Measurements from ENCODE around the gene TCF12.
"Not testable (repeated sequence)": the region's sequence is repeated elsewhere in the genome, so short reads cannot be mapped to it uniquely, and the experiment has no call there.

Gene TCF12

DNA sequence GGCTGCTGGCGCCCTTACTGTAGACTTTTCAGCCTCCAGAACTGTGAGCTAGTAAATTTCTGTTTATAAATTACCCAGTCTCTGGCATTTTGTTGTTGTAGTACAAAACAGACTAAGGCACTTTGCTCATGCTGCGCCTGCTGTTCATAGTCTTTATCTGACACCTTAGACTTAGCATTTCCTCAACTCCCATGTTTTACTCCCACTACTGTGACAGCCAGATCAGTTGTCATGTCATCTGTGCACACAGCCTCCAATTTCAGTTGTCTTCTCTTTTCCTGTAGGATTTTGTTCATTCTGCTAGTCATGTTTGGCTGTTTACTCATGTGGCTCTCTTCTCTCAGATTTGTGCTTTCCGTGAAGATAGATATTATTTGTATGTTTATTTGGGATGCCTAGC is 62.0 kb downstream of the TCF12 start:
- DNase-seq, result no peak

DNA sequence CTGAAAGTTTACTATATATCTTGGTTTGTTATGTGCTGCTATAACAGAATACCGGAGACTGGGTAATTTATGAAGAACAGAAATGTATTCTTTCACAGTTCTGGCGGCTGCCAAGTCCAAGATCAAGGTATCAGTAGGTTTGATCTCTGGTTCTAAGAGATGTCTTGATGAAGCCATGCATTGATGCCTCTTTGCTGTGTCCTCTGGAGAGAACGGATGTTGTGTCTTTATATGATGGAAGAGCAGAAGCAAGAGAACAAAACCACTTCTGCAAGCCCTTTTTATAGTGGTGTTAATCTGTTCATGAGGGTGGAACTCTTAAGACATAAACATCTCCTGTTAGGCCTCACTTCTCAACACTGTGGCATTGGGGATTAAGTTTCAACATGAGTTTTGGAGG is 62.7 kb downstream of the TCF12 start:
- no peak for DNase-seq

DNA sequence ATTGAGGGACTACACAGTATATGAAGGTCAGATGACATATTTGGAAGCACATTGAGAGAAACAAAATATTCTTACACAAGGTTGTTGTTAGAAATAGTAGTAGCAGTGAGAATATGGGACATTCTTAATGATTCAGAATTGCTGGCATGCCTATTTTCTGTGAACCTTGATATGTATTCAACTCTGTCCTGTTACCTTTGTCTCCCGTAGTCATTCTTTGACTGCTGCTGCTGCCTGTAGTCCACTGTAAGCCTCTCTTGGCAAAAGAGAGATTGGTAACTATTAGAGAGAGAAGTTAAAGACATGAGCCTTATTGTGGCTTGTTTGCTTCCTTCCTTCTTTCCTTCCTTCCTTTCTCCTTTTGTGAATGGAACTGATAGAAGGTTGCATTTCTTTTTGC is 64.5 kb downstream of the TCF12 start:
- DNase-seq, result no peak

DNA sequence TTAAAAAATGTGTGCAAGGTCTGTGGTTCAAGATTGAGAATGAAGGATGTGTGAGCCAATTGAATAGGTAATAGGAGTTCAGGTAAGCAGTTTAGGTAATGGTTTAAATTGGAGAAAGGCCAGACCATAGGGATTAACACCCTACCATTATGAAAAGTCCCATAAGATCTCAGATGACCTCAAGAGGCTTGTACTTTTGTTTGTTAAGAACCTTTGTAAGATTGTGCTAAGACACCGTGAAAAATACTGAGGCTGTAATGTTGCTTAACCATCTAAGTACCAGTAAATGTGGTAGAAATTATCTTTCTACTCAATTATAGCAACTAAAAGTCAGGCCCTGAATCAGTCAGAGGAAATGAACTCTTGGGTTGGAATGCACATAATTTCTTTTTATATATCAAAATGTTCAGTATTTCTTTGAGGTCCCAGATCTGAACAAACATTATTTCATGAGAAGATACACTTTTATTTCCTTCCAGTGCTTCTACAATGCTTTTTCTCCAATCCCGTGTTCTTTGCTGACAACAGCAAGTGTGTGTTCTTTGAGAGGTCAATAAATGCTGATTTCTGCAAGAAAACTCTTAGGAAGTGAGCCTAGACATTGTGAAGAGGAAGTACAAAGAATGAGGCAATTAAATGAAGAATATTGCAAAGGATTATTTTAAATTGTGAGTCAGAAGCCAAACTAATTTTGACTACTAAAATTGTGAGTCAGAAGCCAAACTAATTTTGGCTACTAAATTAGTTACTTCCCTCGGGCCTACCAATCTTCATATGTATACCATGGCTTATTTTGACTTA is 66.4 kb downstream of the TCF12 start:
- DNase-seq, result no peak

DNA sequence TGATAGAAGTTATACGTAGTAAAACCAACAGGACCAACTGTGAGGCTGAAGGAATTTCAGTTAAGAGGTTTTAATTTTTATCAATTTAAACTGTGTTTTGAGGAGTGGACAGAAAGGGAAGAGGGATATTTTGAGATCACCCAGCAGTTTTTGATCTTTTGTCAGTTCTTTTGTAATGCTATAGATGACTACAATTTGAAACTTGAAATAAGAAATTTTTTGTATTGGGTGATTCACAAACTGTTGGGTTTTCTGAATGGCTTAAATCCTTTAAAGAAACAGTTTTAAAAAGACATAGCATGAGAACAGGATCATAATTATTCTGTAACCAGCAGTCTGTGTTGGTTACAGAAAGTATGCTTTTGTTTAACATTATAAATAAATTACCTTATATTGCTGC is 67.4 kb downstream of the TCF12 start:
- DNase-seq, result no peak

DNA sequence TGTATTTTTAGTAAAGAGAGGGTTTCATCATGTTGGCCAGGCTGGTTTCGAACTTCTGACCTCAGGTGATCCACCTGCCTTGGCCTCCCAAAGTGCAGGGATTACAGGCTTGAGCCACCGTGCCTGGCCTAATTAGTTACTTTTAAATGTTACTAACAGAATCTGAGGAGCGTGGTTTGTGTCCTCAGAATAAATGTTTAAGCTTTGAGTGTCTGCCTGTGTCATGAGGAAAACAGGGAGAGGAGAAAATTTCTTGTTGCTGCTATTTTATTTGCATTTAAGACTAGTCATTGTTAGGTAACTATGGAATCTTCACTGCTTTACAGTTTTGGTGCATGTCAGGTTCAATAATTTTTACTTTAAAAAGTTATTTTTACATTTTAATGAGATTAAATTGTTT is 68.8 kb downstream of the TCF12 start:
- no peak for DNase-seq

DNA sequence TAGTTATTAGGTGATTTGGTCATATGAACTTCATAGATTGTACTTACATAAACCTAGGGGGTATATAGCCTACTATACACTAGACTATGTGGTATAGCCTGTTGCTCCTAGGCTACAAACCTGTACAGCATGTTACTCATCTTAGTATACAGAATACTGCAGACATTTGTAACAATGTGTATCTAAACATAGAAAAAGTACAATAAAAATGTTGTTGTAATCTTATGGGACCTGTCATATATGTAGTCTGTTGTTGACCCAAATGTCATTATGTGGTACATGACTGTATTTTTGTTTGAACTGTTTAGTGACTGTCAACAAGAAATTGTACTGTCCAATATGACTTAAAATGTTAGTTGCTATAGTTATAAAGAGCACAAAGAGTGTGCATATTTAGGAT is 69.8 kb downstream of the TCF12 start:
- DNase-seq, result no peak

DNA sequence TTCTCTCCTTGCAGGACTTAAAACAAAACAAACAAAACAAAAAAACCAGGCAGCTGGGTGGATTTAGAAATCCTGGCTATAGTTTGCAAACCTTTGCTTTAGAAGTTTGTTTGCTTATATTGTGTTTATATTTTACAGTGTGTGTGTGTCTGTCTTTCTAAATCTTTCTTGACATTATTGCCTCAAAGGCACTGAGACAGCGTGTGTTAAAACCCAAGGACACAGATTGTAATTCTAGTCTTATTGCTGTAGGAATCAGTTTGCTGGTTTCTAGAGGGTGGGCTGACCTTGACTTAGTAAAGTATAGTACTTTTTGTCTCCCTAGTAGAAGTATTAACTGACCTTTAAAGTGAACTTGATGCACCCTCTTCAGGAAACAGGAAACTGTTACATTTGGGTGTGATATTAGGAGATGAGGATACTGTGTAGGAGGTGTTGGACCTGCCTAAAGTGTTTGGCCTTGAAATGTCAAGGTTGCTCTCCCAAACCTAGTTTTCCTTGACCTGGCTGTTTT is 71.0 kb downstream of the TCF12 start:
- DNase-seq, result no peak

DNA sequence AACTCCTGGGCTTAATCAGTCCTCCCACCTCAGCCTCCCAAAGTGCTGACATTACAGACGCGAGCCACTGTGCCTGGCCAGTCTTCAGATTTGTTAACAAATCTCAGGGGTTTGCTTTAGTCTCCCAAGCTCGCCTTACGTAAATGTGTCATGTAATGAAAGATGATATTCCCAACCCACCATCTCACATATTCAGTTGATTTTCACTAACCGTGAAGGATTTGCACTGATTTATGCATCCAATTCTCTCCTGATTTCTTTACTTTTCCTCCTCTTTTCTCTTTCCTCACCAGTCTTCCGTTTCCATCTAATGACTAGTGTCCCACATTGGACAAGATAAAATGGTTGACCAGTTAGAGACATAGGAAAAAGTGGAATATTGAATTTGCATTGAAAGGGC is 72.6 kb downstream of the TCF12 start:
- no peak for DNase-seq

DNA sequence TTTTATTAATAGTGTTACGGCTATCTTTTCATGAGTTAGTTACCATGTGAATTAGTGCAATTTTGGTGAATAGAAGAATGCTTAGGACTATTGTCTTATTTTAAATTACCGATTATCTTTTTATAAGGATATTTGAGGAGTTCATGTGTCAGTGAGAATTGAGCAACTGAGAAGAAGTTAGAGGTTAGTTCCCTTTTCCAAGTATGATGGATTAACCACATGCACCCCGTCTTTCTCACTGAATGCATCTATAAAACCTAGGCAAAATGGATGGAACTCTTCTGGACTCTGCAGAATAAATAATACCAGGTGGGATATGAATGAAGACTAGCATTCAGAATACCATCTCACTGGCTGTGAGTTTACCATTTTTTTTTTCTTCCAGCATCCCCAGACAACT is 74.3 kb downstream of the TCF12 start:
- DNase-seq, result no peak

DNA sequence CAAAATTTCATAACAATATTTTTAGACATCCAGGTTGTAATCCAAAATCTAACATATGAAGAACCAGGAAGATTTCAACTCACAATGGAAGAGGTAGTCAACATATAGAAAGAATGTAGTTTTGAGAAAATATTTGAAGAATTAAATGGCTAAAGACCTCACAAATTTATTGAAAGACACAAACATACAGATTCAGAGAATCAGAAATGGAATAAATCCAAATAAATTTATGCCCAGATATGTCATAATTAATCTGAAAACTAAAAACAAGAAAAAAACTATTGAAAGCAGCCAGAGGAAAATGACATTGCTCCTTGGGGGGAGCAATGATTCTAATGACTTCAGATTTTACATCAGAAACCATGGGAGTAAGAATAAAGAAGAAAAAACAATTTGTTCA is 75.8 kb downstream of the TCF12 start:
- no peak for DNase-seq

DNA sequence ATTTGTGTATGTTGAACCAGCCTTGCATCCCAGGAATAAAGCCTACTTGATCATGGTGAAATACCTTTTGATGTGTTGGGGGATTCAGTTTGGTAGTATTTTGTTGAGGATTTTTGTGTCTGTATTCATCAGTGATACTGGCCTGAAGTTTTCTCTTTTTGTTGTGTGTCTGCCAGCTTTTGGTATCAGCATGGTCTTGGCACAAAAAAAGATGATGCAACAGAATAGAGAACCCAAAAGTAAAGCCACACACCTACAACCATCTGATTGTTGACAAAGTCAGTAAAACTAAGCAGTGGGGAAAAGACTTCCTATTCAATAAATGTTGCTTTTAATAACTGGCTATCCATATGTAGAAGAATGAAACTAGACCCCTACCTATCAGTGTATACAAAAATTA is 77.6 kb downstream of the TCF12 start:
- no peak for DNase-seq

DNA sequence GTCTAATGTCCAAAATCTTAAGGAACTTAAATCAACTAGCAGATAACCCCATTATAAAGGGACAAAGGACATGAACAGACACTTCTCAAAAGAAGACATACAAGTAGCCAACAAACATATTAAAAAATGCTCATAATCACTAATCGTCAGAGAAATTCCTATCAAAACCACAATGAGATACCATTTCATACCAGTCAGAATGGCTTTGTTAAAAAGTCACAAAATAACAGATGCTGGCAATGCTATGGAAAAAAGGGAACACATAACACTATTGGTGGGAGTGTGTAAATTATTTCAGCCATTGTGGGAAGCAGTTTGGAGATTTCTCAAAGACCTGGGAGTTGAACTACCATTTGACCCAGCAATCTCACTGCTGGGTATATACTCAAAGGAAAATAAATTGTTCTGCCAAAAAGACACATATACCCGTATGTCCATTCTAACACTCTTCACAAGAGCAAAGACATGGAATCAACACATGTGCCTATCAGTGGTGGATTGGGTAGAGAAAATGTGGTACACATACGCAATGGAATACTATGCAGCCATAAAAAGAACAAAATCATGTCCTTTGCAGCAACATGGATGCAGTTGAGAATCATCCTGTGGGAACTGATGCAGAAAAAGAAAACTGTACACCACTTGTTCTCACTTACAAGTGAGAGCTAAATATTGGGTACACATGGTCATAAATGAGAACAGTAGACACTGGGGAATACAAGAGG is 78.5 kb downstream of the TCF12 start:
- DNase-seq, result no peak

DNA sequence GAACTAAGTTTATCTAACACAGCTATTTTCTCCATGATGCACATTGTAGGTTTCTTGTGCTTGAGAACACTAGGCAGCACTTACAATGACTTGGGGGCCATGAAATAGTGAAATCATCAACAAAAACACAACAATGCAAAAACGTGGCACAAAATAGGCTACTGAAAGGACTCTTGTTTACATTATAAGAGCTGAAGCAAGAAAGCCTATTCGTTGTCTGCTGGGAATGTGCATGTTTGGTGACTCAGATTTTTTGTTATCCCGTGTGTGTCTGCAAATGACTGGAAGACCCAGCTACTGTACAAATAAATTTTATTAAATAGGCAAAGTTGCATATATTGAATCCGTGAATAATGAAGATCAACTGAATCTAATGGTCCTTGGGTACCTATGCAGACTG is 85.0 kb downstream of the TCF12 start:
- DNase-seq, result no peak

DNA sequence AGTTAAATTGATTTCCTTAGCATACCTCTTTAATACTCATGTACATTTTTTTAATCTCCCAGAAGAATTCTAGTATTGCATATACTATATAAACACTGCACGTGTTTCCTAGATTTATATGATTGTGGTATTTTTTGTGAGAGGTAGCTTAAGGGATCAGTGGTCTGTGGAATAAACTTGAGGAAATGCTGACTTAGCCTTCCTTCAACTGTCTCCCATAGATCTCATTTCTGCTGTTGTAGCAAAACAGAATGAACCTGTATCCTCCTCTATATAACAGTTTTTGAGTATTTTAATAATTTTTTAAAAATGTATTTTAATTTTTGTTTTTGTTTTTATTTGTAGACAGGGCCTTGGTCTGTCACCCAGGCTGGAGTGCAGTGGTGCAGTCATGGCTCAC is 86.8 kb downstream of the TCF12 start:
- no peak for DNase-seq

DNA sequence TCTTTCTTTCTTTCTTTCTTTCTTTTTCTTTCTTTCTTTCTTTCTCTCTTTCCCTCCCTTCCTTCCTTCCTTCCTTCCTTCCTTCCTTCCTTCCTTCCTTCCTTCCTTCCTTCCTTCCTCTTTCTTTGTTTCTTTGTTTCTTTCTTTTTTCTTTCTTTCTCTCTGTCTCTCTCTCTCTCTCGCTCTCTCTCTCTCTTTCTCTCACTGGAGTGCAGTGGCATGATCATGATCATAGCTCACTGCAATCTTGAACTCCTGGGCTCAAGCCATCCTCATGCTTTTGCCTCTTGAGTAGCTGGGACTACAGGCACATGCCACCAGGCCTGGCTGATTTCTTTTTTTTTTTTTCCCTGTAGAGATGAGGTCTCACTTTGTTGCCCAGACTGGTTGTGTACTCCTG is 89.4 kb downstream of the TCF12 start:
- DNase-seq, result not testable (repeated sequence)

DNA sequence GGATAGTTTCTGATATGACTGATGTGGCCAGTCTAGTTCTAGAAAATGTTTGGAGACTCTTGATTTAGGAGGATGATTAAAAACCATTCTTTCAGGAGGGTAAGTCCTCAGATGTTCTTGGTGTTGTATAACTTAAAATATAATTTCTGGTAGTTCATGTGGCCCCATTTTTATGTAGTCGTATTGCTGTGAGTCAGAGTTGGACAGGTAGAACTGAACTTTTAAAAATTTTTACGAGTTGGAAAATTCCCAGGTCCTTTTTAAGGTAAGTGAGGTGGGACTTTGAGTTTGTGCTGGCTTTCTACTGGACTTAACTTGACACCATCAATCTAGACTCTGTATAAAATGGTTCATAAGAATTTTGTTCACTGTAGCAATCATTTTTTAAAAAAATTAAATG is 92.3 kb downstream of the TCF12 start:
- no peak for DNase-seq

DNA sequence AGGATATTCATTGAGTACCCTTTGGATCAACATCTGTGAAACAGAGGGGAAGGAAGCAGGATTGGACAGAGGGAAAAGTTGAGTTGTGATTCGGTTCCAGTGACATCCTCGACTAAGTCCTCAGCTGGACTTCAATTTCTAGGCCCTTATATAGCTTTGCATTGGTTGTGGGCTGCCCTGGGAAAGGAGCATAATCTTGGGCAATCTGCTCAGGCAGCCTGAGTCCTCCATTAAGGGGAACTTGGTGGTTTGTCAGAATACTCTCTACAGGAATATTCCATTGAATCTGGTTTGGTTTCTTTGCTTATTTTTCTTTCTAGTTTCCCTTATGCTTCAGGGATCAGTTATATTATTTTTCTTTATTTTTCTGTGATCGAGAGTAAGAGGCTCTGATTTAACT is 94.1 kb downstream of the TCF12 start:
- DNase-seq, result no peak

DNA sequence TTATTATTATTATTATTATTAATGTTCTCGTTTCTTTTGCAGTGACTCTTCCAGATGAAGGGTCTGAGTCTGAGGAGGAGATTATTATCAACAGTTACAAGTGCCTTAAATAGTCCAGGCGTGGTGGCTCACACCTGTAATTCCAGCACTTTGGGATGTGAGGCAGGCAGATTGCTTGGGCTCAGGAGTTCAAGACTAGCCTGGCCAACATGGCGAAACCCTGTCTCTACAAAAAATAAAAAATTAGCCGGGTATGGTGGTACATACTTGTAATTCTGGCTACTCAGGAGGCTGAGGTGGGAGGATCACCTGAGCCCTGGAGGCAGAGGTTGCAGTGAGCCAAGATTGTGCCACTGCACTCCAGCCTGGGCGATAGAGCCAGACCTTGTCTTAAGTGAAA is 96.5 kb downstream of the TCF12 start:
- DNase-seq, result not testable (repeated sequence)

DNA sequence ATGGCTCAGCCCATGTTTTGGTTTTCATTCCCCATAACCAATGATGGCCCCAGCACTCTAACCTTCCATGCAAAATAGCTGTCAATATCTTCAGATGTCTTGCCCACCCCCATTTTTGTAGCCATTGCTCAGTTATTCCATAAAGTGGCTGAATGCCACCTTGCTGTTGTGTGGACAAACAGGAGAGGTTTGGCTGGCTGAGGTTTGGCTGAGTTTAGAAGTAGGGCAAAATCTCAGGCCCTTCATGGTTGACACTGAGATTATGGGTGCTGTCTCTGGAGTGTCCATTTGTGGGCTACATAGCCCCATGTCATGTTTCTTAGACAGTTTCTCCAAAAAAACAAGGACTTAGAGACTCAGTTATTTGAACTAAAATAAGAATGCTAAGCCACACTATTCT is 96.9 kb downstream of the TCF12 start:
- DNase-seq, result no peak

DNA sequence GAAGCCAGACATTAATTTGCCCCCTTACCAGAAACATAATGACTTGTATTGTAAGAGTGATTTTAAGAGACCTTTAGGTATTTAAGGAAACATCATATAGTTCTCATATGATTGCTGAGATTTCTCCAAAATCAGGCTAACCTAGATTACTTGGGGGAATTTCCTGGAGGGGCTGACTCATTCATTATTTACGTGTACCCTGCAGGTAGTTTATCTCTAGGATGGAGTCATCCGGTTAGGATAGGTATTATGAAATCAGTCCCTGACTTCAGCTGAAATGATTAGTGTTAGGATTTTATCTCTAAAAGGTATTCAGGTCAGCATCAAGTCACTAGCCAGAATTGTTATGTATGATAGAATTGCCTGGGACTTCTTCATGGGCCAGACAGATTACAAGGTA is 97.5 kb downstream of the TCF12 start:
- DNase-seq, result no peak

DNA sequence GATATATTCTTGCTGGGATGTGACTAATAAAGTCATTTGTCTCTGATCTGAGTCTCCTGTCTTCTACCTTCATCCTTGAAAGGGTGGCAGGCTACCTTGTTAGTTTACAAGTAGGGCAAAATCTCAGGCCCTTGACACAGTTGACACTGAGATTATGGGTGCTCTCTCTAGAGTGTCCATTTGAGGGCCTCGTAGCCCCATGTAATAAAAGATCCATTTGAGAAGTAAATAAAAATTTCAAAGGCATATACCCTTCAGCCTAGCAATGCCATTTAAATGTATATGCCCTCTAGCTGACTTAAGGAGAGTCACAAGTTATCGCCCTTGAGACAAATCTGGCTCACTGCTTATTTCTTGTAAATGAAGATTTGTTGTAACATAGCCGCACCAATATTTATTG is 98.6 kb downstream of the TCF12 start:
- DNase-seq, result no peak

DNA sequence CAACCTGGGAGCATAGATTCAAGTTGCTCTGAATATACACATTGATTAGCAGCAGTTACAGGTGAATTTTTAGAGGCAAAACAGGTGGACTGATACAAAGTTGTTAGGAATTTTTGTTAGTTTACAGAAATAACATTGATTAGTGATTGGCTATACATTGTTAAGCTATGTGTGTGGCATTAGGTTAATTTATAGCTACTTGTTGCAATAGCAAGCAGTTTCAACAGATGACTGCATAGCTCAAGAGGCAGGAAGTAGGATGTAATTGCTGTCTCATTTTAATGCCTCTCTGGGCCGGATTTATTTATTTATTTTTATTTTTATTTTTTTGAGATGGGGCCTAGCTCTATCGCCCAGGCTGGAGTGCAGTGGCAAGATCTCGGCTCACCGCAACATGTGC is 99.7 kb downstream of the TCF12 start:
- no peak for DNase-seq

DNA sequence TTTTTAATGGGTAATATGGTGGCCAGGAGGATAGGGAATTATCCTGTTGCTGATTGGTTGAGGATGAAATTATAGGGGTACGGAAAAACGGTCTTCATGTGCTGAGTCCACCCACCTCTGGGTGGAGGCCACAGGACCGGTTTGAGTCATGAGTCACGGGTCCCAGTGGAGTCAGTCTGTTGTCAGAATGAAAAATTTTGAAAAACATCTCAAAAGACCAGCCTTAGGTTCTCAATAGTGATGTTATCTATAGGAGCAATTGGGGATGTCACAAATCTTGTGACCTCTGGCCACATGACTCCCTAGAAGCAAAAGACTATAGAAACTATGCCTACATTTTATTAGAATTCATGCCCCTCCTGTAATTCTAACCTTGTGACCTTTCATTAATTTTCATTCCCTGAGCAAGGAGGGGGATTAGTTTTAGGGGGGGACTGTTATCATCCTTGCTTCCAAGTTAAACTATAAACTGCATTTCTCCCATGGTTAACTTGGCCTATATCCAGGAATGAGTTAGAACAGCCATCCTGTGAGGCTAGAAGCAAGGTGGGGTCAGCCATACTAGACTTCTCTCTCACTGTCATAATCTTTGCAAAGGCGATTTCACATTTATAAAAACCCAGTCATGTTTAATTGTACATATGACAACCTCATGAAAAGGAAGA is 101.2 kb downstream of the TCF12 start:
- no peak for DNase-seq
